Adipocyte (in vitro differentiated cells): ENCODE data around the gene TP53.
"Not testable (repeated sequence)": the region's sequence is repeated elsewhere in the genome, so short reads cannot be mapped to it uniquely, and the experiment has no call there.

Source experiments
- DNase-seq: peaks from one replicate; pipeline ENCODE4 v3.0.0-alpha.2; 2015; ENCODE audit warnings: low read depth
- H3K27me3 ChIP-seq: replicated peaks from 2 replicates; pipeline ENCODE4 v1.7.0; 2013; ENCODE audit warnings: mild to moderate bottlenecking, low read length, moderate library complexity; ENCODE audit not compliant: control insufficient read depth, insufficient read depth
- H3K36me3 ChIP-seq: 2 replicates; pipeline ENCODE4 v1.7.0; 2013; ENCODE audit warnings: low read length, mild to moderate bottlenecking, moderate library complexity; ENCODE audit not compliant: control insufficient read depth, insufficient read depth, severe bottlenecking
- H3K4me1 ChIP-seq: 2 replicates; pipeline ENCODE4 v1.7.0; 2013; ENCODE audit warnings: mild to moderate bottlenecking, low read length, moderate library complexity; ENCODE audit not compliant: control insufficient read depth, insufficient read depth
- H3K4me3 ChIP-seq: 2 replicates; pipeline ENCODE4 v1.7.0; 2013; ENCODE audit warnings: mild to moderate bottlenecking, low read length, moderate library complexity
- H3K9ac ChIP-seq: 2 replicates; pipeline ENCODE4 v1.7.0; 2013; ENCODE audit warnings: mild to moderate bottlenecking, low read length, moderate library complexity
- H3K9me3 ChIP-seq: 2 replicates; pipeline ENCODE4 v1.7.0; 2013; ENCODE audit warnings: mild to moderate bottlenecking, low read length, moderate library complexity; ENCODE audit not compliant: control insufficient read depth

Gene TP53

GRCh38 chr17:7625749-7626148 lies 61.5 kb downstream of the TP53 start:
- not testable (repeated sequence) for H3K27me3 ChIP-seq, H3K4me3 ChIP-seq, H3K9me3 ChIP-seq, H3K9ac ChIP-seq, H3K4me1 ChIP-seq, H3K36me3 ChIP-seq, DNase-seq

- Histone ChIP-seq H3K4me3 (no peak overlapping the region), H3K27me3 (no peaks in the 10 kb centered on the region), H3K4me1 (peaks cover 5% of the 10 kb centered on the region), H3K9me3 (no peaks in the 10 kb centered on the region), H3K36me3 (peaks cover 4% of the 10 kb centered on the region), H3K9ac (no peak overlapping the region)
- no peak for DNase-seq
These were observed 63.6 kb downstream of the TP53 start for GRCh38 chr17:7623661-7624060.

GRCh38 chr17:7620835-7621234 lies 66.5 kb downstream of the TP53 start:
- no peaks in the 10 kb centered on the region for H3K4me1 ChIP-seq
- no peak overlapping the region for H3K4me3 ChIP-seq
- peaks cover under 1% of the 10 kb centered on the region for H3K36me3 ChIP-seq
- no peaks in the 10 kb centered on the region for H3K9me3 ChIP-seq
- no peak for DNase-seq
- H3K27me3 ChIP-seq = no peaks in the 10 kb centered on the region
- no peak overlapping the region for H3K9ac ChIP-seq

GRCh38 chr17:7618608-7619007 lies 68.7 kb downstream of the TP53 start:
- H3K27me3 ChIP-seq = no peaks in the 10 kb centered on the region
- DNase-seq = no peak
- peaks cover 3% of the 10 kb centered on the region for H3K4me1 ChIP-seq
- no peak overlapping the region for H3K9ac ChIP-seq
- H3K4me3 ChIP-seq = no peak overlapping the region
- no peaks in the 10 kb centered on the region for H3K9me3 ChIP-seq
- no peaks in the 10 kb centered on the region for H3K36me3 ChIP-seq
